Upper lobe of left lung (tissue), 4 donors: ENCODE data around the gene TMEM170B.

Experiments
- POLR2AphosphoS5 ChIP-seq, 2 donors: sonication (generic); formaldehyde crosslinking; IDR thresholded peaks; one replicate each; pipeline ENCODE4 v1.5.1; 2017; ENCODE audit warnings: antibody characterized with exemption in 2 of 2
- TF ChIP-seq, protein P1 (sequence below), 6 experiments: fragments of 450-650 bp in 4 of 6; fragments of 200-600 bp in 2 of 6; sonication (generic) in 2 of 6; IDR thresholded peaks; one replicate each; pipeline ENCODE4 v1.5.1; 2016 to 2019; ENCODE audit warnings: antibody characterized with exemption in 6 of 6

GRCh38 chr6:11537229-11538051, at the start of gene TMEM170B:
- TF ChIP-seq, protein P1, sequence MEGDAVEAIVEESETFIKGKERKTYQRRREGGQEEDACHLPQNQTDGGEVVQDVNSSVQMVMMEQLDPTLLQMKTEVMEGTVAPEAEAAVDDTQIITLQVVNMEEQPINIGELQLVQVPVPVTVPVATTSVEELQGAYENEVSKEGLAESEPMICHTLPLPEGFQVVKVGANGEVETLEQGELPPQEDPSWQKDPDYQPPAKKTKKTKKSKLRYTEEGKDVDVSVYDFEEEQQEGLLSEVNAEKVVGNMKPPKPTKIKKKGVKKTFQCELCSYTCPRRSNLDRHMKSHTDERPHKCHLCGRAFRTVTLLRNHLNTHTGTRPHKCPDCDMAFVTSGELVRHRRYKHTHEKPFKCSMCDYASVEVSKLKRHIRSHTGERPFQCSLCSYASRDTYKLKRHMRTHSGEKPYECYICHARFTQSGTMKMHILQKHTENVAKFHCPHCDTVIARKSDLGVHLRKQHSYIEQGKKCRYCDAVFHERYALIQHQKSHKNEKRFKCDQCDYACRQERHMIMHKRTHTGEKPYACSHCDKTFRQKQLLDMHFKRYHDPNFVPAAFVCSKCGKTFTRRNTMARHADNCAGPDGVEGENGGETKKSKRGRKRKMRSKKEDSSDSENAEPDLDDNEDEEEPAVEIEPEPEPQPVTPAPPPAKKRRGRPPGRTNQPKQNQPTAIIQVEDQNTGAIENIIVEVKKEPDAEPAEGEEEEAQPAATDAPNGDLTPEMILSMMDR (IDR thresholded peaks at IDR 0.05): peak in 1 of 6 experiments; percentile 7
- peak; percentile 52 to 80 for TF ChIP-seq POLR2AphosphoS5 (IDR thresholded peaks at IDR 0.05)
